GM19351 (cell line): Measurements from ENCODE around the gene CPE.

Source experiments
- ATAC-seq: cut with Tn5 transposase; IDR thresholded peaks from one replicate; pipeline ENCODE4 v1.9.1; 2021; ENCODE audit warnings: mild to moderate bottlenecking, moderate library complexity; ENCODE audit not compliant: unreplicated experiment

Gene CPE

DNA sequence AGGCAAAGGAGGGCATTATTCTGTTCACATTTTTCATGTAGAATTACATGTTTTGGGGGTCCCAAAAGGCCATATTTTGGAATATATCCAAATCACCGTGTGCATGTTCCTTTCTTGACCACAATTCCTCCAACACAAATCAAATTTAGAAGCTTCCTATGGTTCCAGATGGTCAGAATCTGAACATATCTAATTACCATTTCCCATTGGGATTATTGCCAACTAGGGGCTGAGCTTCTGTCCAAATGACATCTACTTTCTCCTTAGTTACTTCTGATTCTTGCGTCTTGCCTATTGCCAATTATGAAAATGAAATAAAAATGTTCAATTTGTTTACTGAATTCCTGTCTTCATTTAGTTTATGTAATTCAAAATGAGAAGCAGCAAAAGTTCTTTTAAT is 163.7 kb downstream of the CPE start:
- no peak for ATAC-seq
